CD4-positive, alpha-beta T cell treated with Interleukin-4 for 4 hours (primary cell): ENCODE data around the gene DEPDC1B.
A peak's percentile ranks its signal among the peaks of the same experiment; 100 is the strongest.
"Not testable (repeated sequence)": the region's sequence is repeated elsewhere in the genome, so short reads cannot be mapped to it uniquely, and the experiment has no call there.

ENCODE experiments used
- DNase-seq: peaks from one replicate; pipeline ENCODE4 v3.0.0-alpha.2; 2020

The DEPDC1B gene

GRCh38 chr5:60698336-60698735 lies 1.6 kb downstream of the DEPDC1B start:
- DNase-seq = no peak

- DNase-seq = no peak
These were observed 9.6 kb downstream of the DEPDC1B start for GRCh38 chr5:60690326-60690725.

- no peak for DNase-seq
These were observed 11.0 kb downstream of the DEPDC1B start for GRCh38 chr5:60688980-60689379.

DNA sequence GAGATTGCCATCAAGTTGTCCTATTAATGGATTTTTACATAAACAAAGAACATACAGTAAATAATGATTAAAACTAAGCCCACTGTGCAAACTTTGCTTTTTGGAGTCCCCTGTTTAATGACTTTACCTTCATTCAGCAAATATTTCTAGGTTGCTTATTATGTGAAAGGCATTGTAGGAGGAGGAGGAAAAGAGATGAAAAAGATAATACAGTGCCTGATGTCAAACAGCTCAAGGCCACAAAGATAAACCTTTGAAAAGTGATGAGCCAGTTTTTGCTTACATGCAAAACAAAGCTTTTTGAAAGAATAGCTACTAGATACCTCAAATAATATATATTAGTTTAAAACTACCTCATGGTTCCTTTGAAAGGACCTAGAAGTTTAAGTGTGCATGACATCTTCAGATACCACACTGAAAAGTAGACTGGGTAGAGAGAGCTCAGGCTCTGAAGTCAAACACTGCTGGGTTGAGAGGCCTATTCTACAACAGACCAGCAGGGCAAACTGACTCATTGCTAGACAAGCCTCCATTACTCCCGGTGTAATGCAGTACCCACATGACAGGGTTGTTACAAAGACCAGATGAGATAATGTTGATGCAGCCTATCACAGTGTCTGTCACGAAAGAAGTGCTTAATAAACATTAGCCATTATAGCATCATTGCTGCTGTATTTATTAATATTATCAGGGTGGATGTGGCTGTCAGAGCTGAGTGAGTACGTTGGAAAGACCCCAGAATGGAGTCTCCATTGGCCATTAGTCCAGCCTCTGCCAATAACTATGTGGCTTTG lies 11.8 kb downstream of the DEPDC1B start:
- peak; percentile 19 for DNase-seq

- no peak for DNase-seq
These were observed 13.8 kb downstream of the DEPDC1B start for GRCh38 chr5:60686157-60686556.

DNA sequence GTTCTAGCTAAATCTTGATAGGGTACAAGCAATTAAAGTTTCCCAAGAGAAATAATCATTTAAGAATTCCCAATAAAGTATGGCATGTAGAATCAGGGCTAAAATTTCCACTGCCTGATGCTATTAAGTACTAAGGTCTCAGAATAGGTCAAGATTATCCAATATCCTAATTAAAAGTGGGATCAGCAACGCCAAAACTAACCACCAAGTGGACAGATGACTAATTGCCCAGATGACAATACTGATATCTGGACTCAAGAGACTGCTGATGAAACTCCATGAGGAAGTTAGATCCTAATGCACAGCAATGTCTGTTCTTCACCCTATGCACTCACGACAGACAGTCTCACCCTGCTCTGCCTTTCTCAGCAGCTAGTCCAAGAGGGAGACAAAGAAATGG lies 14.3 kb downstream of the DEPDC1B start:
- DNase-seq = no peak

- no peak for DNase-seq
These were observed 14.9 kb downstream of the DEPDC1B start for GRCh38 chr5:60685028-60685427.

- DNase-seq = not testable (repeated sequence)
These were observed 18.0 kb downstream of the DEPDC1B start for GRCh38 chr5:60682007-60682406.

DNA sequence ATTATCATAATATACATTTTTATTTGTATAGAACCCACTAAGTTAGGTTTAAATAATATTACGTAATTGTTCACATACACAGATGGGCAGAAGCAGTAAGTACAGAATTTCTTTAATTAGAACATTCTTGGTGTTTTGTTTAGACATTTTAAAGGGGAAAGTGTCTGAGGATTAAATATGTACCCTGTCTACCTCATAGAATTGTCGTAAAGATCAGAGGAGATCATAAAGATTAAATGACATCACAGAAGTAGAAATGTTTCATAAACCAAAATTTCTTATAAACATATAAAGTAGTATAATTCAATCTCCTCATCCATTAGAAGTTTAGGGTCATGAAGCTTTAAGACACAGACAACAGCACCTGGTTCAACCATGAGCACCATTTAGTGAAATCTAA lies 20.1 kb downstream of the DEPDC1B start:
- DNase-seq = no peak

DNA sequence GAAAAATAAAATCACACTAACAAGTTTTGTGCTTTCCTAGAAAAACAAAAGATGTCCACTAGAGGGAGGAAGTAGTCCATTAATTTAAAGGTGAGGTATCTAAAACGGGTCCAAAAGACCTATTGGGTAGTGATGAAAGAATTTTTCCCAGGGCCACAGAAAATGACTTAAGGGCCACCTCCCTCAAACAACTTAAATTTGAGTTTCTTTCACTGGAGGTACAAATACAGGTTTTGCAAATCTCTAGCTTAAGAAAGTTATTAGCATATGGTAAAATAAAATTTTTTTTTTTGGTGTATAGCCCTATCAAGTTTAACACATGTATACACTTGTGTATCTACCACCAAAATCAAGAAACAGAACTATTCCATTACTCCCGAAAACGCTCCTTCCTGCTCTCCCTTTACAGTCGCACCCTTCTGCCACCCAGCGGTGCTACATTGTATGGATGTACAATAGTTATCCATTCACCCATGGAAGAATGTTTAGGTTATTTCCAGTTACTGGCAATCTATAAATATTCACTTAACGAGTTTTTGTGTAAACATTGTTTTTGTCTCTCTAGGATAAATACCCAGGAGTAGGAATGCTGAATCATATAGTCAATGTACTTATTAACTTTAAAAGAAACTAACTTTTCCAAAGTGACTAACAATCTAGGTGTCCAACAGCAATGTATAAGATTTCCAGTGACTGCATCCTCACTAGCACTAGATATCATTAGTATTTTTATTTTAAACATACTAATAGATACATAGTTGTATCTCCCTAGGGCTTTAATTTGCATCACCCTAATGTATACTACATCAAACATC lies 21.9 kb downstream of the DEPDC1B start:
- DNase-seq = peak; percentile 58

GRCh38 chr5:60675286-60675685 lies 24.7 kb downstream of the DEPDC1B start:
- no peak for DNase-seq

DNA sequence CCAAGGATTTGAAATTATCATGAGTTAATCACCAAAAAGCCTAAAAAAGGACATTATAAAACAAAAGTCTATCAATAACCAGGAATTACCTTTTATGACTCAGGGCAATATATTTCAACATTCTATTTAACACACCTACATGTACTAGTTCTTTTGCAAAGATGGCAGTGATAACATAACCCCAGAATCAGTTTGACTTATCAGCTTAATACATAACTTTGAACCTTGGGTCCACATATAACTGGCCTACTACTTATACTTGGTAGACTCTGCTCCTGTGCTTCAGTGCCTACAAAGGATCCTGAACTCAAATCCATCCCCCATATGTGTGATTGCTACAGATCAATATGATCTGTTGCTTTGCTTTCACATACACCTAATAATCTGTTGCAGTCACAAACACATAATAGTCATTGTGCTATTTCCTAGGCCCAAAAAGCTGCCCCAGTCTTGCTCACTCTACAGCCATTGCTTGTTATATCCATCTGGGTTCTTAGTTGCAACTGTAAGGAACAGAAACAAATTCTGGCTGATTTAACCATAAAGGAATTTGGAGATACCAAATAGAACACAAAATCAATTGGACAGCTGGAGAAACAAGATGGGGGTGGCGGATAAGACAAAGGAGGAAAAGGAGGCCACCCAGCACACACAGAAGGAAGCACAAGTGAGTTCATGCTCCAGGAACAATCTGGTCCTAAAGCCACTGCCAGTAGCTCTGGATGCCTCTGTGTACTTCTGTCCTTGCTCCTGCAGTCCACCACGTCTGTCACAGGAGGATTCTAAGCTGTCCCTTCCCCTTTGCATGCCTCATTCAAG lies 25.5 kb downstream of the DEPDC1B start:
- no peak for DNase-seq

DNA sequence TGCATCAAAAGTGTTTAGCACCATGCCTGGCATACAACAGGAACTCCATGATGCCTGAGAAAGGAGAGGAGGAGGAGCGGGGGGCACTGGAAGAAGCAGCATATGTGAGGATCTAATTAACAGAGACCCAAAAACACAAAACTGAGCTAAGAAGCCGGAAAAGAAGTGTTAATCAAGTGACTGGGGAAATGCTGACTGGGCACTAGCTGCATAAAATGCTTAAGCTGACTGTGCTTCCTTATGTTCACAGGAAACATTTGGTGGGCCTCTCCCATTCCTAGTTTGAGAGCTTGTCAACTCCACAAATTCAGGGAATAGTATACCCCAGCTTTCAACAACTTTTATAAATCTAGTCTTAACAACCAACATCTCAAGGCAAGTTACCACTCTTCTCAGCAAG lies 26.6 kb downstream of the DEPDC1B start:
- no peak for DNase-seq

- DNase-seq = no peak
These were observed 27.2 kb downstream of the DEPDC1B start for GRCh38 chr5:60672693-60673264.

DNA sequence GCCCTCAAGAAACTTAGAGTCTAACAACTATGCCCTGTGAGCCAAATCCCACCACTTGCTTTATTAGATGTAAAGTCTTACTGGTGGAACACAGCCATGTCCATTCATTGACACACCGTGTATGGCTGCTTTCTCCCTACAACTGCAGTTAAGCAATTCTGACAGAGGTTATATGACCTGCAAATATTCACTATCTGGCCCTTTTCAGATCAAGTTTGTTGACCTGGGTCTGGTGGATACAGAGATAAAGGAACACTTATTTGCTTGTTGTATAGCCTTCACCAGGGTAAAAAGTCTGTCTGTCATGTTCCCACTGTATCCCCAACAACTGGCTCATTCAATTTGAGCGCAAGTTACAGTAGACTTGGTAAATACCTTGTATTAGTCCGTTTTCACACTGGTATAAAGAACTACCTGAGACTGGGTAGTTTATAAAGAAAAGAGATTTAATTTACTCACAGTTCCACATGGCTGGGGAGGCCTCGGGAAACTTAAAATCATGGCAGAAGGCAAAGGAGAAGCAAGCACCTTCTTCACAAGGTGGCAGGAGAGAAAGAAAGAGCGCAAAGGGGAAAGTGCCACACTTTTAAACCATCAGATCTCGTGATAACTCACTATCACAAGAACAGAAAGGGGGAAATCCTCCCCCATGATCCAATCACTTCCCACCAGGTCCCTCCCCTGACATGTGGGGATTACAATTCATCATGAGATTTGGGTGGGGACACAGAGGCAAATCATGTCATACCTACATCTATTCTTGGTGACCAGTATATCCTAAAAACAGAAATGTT lies 27.9 kb downstream of the DEPDC1B start:
- DNase-seq = no peak

GRCh38 chr5:60670749-60671148 lies 29.2 kb downstream of the DEPDC1B start:
- no peak for DNase-seq

DNA sequence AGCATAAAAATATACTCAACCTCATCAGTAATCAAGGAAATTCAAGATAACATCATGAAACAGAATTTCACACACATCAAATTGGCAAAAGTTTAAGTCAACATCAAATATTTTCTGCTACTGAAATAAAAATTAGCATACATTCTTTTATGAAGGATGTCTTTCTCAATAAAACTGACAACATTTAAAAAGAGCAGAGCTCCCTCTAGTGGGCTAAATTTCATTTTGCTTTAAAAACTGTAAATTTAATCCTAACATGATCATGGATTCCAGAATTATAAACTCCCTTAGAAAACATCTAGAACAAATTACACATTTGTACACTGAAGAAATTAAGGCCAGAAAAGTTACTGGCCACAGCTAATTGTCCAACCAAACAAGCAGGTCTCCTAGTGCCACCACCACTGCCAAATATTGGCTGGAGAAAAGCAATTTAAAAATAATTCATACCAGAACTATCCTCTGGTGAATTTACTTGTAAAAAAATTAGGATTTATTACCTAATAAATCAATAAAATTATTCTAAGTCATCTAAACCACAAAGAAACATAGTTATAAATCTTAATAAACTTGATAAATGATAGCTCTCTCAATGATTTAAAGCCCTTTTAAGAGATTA lies 31.2 kb downstream of the DEPDC1B start:
- DNase-seq = peak; percentile 50

DNA sequence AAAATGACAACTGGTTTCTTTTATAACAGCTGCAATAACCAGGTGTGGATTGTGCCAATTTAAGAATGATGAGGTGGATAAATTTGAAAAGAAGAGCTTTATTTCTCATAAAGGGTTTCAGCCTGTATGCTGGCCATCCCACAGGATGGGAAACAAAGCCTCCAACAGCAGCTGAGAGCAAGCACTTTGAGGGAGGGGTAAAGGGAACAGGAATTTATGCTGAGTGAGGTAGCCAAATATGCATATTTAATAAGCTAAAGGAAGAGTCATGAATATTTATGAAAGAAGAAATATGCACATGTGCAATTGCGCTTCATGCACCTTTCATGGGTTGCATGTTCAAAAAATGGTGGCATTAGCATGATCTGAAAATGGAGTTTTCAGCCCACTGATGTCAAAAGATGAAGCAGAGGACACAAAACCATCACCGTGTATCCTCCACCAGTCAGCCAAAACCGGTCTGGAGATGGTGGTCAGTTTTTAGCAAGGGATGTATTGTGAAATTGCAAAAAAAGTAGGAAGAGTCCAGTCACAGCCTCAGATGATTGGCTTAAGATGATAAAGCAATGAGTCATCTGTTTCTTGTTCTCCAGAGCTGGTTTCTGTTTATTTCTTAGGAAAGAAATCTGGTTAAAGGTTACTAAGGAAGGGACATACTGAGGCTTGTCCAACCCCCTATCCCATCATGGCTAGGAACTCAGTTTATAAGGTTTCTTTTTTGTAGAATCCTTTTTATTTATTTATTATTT lies 47.9 kb downstream of the DEPDC1B start:
- no peak for DNase-seq

- peak; percentile 39 for DNase-seq
These were observed 50.6 kb downstream of the DEPDC1B start for GRCh38 chr5:60649288-60649917.

GRCh38 chr5:60648175-60648574 lies 51.8 kb downstream of the DEPDC1B start:
- no peak for DNase-seq
